ENCODE data around the gene SLC12A2.
A peak's percentile ranks its signal among the peaks of the same experiment; 100 is the strongest.

Gene SLC12A2

DNA sequence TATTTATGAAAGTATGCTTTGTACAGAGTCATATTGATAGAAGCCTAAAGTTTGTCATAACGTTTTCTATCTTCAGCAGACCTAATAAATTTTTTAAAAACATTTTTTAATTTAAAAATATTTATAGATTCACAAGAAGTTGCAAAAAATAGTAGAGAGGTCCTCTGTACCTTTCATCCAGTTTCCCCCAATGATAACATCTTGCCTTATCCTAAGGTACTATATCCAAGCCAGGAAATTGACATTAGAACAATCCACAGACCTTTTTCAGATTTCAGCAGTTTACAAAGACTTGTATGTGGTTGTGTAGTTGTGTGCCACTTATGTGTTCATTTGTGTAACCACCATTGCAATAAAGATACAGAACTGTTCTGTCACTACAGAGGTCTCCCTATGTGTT, 88.5 kb downstream of the SLC12A2 start:
- DNase-seq = no peak

DNA sequence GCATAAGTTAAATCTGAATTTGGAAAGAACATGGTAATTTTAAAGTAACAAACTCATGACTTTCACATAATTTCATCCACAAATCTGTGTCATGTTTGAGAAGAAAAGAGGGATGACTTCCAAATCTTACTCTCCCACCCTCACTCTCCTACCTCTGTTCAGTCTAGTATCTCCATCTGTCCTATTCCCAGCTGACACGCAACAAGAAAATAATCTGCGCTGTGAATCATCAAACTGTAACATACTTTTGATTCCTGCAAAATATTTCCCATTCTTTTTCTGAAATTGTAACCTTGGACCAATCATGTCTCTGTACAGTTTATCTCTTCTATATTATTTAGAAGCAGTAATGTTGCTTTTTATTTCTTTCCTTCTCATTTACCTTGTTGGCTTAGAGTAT, 91.4 kb downstream of the SLC12A2 start:
- DNase-seq = peak; percentile 84

DNA sequence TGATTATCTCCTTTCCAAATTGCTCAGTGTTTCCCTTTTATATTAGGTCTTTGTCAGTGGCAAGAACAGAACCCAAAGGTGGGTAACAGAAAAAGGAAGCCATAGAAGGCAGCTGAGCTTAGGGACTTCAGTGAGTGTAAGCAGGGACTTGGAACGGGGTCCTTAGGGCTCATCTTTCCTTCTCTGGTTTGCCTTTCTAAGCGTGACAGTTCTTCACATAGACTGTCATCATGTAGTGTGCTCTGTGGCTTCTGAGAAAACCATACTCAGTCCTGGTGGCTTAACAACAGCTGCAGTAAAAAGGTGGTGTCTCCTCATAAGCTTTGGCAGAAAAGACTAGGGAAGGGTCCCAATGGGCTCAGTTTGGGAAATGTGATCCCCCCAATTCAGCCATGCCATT, 108.8 kb downstream of the SLC12A2 start:
- no peak for DNase-seq

GRCh38 chr5:128193665-128194390, 110.3 kb downstream of the SLC12A2 start:
- no peak for DNase-seq

- no peak for DNase-seq
These were observed 111.8 kb downstream of the SLC12A2 start for GRCh38 chr5:128195316-128195715.

DNA sequence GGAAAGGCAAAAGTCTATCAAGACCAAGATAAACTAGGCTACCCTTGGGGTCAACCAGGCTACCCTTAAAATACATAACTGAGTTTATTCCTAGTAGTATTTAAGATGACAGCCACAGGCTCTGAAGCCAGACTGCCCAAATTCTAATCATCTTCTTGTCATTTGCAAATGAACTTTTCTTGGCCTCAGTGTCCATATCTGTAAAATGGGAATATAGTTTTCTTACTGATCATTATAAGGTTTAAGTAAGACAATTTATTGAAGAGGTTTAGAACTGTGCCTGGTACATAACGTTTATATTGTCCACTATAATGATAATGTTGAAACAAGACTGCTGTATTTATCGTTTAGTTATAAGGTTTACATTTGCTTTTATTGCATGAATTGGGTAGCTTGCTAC, 112.5 kb downstream of the SLC12A2 start:
- no peak for DNase-seq

GRCh38 chr5:128196791-128197190, 113.2 kb downstream of the SLC12A2 start:
- DNase-seq = no peak

DNA sequence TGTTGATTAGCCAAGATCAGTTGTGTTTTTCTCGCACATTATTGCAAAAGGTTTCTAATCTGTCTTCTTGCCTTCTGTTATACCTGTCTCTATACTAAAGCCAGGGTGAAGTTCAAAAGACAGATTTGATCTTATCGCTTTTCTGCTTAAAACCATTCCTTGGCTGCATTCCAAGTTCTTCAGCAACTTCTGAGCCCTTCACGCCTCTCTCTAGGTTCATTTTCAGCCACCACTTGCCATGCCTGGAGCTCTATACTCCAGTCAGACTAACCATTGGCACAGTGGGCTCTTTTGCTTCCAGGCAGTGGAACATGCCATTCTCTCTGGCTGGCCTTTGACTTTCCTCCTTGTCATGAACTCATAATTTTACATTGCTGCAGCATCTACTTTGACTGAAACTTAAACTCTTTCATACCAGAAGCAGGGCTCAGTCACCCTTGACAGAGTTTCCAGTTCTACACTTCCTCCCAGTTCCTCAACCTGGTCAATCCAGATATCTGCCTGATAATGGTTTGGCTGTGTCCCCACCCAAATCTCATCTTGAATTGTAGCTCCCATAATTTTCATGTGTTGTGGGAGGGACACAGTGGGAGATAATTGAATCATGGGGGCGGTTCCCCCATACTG, 114.4 kb downstream of the SLC12A2 start:
- DNase-seq = no peak

DNA sequence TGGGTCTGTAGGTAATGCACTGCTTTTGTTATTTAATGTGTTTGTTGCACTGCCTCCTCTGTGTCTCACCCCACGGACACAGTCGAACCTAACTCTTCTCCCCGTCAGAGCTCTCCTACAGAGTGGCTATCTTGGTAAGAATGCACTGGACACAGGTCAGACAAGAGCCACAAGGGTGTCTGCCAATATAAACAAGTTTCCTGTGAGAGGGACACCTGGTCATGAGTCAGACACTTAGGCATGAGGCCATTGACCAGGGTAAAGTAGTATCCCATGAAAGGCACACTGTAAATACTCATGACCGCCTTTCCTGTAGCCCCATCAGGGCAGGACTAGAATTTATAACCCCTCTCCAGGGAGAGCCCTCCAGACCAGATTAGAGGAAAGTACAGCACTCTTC, 115.5 kb downstream of the SLC12A2 start:
- no peak for DNase-seq

DNA sequence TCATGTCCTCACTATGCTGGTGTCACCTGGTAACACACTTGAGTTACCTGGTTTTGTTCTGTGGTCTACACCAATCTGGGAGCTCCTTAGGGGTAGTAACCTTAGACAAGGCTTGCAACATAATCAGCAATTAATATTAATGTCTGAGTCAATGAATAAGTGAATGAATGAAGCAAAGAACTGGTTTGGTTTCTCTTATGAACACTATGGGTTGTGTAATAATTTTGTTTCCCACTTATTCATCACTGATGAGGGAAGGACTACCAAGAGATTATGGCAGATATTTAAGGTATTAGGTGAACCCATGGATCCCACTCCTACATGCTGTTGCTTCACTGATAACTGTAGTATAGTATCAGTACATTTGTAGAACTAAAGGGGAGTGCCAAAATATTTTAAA, 116.0 kb downstream of the SLC12A2 start:
- DNase-seq = no peak

- DNase-seq = peak; percentile 58
These were observed 117.7 kb downstream of the SLC12A2 start for GRCh38 chr5:128201065-128201926.

GRCh38 chr5:128202320-128202719, 118.8 kb downstream of the SLC12A2 start:
- DNase-seq = no peak

GRCh38 chr5:128208436-128208835, 124.9 kb downstream of the SLC12A2 start:
- DNase-seq = no peak

DNA sequence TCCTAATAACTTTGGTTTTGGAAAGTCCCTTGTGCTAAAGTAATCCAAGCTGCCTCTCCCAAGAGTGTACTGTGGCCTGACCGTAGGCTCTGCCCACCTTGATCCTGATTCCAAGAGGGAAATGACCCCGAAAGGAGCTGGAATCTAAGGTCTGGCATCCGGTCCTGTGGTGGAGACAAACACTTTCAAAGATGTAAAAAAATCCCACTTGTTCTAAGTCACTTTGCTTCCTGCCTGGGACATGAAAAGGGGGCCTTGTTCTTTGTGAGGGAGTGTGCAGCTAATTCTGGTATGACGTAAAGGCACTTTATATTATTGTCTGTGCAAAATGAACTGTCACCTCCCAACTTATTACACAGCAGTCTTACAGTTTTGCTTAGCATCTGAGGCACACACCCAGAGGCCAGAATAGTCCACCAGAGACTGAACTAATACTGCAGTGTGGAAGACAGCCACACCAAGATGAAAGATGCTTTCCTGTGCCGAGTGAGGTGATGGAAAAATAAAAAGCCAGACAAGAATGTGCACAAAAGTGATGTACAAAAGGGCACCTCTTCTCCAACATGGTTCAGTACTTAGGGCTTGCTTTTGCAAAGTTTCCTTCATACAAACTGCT, 128.7 kb downstream of the SLC12A2 start:
- DNase-seq = no peak

DNA sequence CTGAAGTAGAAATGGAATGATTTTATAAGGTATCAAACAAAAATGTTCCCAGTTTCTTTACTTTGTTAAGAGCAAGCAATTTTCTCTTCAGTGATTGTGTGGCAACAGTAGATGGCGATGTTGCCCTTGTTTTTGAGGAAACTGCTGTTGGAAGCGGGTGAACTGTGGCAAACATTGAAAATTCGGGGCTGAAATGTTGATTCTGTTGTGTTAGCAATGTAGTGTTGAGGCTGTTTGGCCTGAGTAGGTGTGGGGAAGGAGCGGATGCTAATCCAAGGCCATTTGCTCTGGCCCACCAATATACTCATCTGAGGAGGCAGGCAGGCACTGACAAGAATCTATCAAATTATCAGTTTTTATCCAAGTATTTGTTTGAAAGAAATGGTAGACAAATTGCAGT, 129.8 kb downstream of the SLC12A2 start:
- peak; percentile 67 for DNase-seq

DNA sequence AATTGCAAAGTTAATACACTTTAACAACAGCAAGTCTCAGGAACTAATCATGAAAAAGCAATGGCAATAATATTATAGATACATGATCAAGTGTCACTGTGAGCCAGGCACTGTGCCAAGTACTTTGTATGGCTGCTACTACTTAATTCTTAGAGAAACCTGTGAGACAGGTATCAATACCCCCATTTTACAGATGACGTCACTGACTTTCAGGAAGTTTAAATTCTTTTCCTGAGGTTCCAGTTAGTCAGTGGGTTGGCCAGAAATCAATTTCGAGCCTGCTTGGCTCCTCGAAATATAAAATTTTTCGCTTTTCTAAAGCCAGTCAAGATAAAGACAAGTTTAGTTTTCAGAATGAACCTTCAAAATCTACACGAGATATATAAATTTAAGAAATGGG, 130.3 kb downstream of the SLC12A2 start:
- no peak for DNase-seq

- DNase-seq = peak; percentile 13
These were observed 132.7 kb downstream of the SLC12A2 start for GRCh38 chr5:128216285-128216684.

- peak; percentile 88 for DNase-seq
These were observed 133.4 kb downstream of the SLC12A2 start for GRCh38 chr5:128216860-128217531.

DNA sequence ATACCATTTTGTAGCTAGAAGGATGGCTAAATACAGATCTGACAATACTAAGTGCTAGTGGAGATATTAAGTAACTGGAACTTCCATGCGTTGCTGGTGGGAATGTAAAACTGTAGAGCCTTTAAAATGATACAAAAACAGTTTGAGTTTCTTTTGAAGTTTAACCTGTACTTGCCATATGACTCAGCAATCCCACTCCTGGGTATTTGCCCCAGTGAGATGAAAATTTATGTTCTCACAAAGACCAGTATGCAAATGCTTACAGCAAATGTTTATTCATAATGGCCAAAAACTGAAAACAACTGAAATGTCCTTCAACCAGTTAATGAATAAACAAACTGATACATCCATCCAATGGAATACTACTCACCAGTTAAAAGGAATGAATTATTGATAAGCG, 137.3 kb downstream of the SLC12A2 start:
- no peak for DNase-seq

GRCh38 chr5:128224336-128224735, 140.8 kb downstream of the SLC12A2 start:
- DNase-seq = no peak

DNA sequence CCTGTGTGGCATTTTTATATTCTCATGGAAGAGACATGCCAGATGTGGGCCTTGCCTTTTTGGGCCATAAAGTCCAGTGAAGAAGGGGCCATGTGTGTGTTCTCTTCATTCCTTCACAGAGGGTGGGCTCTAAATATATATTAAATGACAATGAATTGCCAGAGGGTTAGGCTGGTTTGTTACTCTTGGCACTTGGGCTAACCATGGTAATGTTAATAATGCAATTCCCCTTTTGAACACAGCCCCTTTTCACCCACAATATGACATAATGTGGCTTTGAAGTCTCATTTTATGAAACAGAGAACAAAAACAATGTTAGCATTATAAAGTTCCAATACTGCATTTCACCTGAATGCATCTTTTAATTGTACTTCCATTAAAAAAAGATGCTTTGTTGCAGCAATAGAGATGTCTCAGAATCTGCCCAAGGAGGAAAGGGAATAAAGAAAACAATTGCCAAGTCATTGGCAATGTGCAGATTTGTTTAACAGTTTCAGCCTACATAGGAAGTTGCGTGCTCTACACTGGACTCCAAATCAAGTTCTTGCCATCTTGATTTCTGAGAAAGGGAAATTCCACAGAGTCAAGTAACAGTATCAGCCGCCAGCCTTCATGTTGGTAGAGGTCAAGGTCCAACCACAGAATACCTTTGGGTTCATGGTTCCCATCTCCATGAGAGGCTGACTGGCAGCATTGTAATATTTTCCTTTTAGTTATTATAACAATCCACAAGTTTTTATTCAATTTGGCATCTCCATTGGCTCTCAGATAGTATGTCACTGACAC, 141.9 kb downstream of the SLC12A2 start:
- DNase-seq = no peak

- DNase-seq = peak; percentile 91
These were observed 144.4 kb downstream of the SLC12A2 start for GRCh38 chr5:128228008-128228407.

Data from fibroblast of skin of back (primary cell).